HEK293 (cell line): ENCODE measurements around the gene TBX10.

Experiments
- CTCF ChIA-PET: fragments of 350-600 bp; formaldehyde crosslinking; extraction: SDS; loops from one replicate; lab custom pipeline; 2021; ENCODE audit warnings: antibody characterized with exemption; lab: Yijun Ruan, JAX
- POLR2A ChIA-PET: fragments of 300-600 bp; formaldehyde crosslinking; extraction: SDS; loops from one replicate; lab custom pipeline; 2020; ENCODE audit warnings: antibody characterized with exemption, inconsistent platforms; lab: Yijun Ruan, JAX
- H3K27ac ChIP-seq: fragments of 200-500 bp; sonication (Bioruptor generic); 2 replicates; pipeline ENCODE4 v1.5.1; 2014; ENCODE audit warnings: low read depth, low read length, control low read depth, inconsistent platforms; ENCODE audit errors: extremely low read depth
- H3K36me3 ChIP-seq, 2 experiments: fragments of 200-500 bp in 1 of 2; sonication (Bioruptor generic) in 1 of 2; 1 replicate in 1 of 2; 2 replicates in 1 of 2; pipeline ENCODE4 v1.5.1; 2014 to 2017; ENCODE audit warnings: inconsistent platforms in 2 of 2, low read length in 2 of 2; ENCODE audit not compliant: control insufficient read depth in 2 of 2, insufficient read depth in 1 of 2
- H3K4me1 ChIP-seq: fragments of 200-500 bp; sonication (Bioruptor generic); 2 replicates; pipeline ENCODE4 v1.5.1; 2014; ENCODE audit warnings: mild to moderate bottlenecking, low read length, inconsistent platforms; ENCODE audit not compliant: control insufficient read depth, insufficient read depth
- H3K4me3 ChIP-seq: 2 replicates; pipeline ENCODE4 v1.5.1; 2011; ENCODE audit warnings: low read depth, mild to moderate bottlenecking, control low read depth, low read length, moderate library complexity
- H3K9me3 ChIP-seq: fragments of 200-500 bp; sonication (Bioruptor generic); 2 replicates; pipeline ENCODE4 v1.5.1; 2014; ENCODE audit warnings: low read depth, low read length, inconsistent platforms; ENCODE audit not compliant: control insufficient read depth, insufficient read depth
- GLI2 ChIP-seq: fragments of 450-650 bp; formaldehyde crosslinking; IDR thresholded peaks from 2 replicates; pipeline ENCODE4; 2017; ENCODE audit warnings: missing biosample characterization, missing genetic modification characterization, low read depth, borderline replicate concordance
- GLI4 ChIP-seq: fragments of 450-650 bp; formaldehyde crosslinking; IDR thresholded peaks from 2 replicates; pipeline ENCODE4 v1.5.1; 2016; ENCODE audit warnings: missing biosample characterization, missing genetic modification characterization
- KLF10 ChIP-seq: fragments of 450-650 bp; IDR thresholded peaks from 2 replicates; pipeline ENCODE4 v1.5.1; 2018; ENCODE audit warnings: missing biosample characterization, mild to moderate bottlenecking, missing genetic modification characterization
- KLF7 ChIP-seq: fragments of 450-650 bp; formaldehyde crosslinking; IDR thresholded peaks from 2 replicates; pipeline ENCODE4 v1.5.1; 2016; ENCODE audit warnings: missing biosample characterization, missing genetic modification characterization, borderline replicate concordance
- KLF9 ChIP-seq: fragments of 450-650 bp; formaldehyde crosslinking; IDR thresholded peaks from 2 replicates; pipeline ENCODE4 v1.5.1; 2016; ENCODE audit warnings: missing biosample characterization, missing genetic modification characterization, low read depth
- OVOL3 ChIP-seq: fragments of 450-650 bp; formaldehyde crosslinking; IDR thresholded peaks from 2 replicates; pipeline ENCODE4 v1.5.1; 2016; ENCODE audit warnings: missing biosample characterization, missing genetic modification characterization
- SETDB1 ChIP-seq: IDR thresholded peaks from one replicate; pipeline ENCODE4 v1.6.1; 2017; ENCODE audit warnings: mild to moderate bottlenecking, low read length, moderate library complexity, mixed read lengths; ENCODE audit not compliant: insufficient read length
- TCF7L2 ChIP-seq: IDR thresholded peaks from 2 replicates; pipeline ENCODE4 v1.6.1; 2011; ENCODE audit warnings: low read depth, mild to moderate bottlenecking, inconsistent platforms, low read length, moderate library complexity, borderline replicate concordance
- TRIM28 ChIP-seq: IDR thresholded peaks from 2 replicates; pipeline ENCODE4 v1.6.1; 2011; ENCODE audit warnings: low read length, control low read depth, borderline replicate concordance
- WT1 ChIP-seq: fragments of 450-650 bp; formaldehyde crosslinking; IDR thresholded peaks from 2 replicates; pipeline ENCODE4 v1.5.1; 2016; ENCODE audit warnings: missing biosample characterization, missing genetic modification characterization
- ZFHX2 ChIP-seq: fragments of 450-650 bp; formaldehyde crosslinking; conservative IDR thresholded peaks from 2 replicates; pipeline ENCODE4 v1.5.1; 2016; ENCODE audit warnings: missing biosample characterization, missing genetic modification characterization
- ZNF112 ChIP-seq: fragments of 450-650 bp; formaldehyde crosslinking; IDR thresholded peaks from 2 replicates; pipeline ENCODE4 v1.5.0; 2017; ENCODE audit warnings: missing biosample characterization, missing genetic modification characterization
- ZNF157 ChIP-seq: fragments of 450-650 bp; formaldehyde crosslinking; IDR thresholded peaks from 2 replicates; pipeline ENCODE4 v1.5.1; 2016; ENCODE audit warnings: missing biosample characterization, missing genetic modification characterization
- ZNF202 ChIP-seq: fragments of 450-650 bp; formaldehyde crosslinking; IDR thresholded peaks from 2 replicates; pipeline ENCODE4 v1.5.1; 2016; ENCODE audit warnings: missing biosample characterization, missing genetic modification characterization, borderline replicate concordance
- ZNF311 ChIP-seq: fragments of 450-650 bp; formaldehyde crosslinking; IDR thresholded peaks from 2 replicates; pipeline ENCODE4 v1.5.1; 2017; ENCODE audit warnings: missing biosample characterization, missing genetic modification characterization, borderline replicate concordance
- ZNF426 ChIP-seq: fragments of 450-650 bp; formaldehyde crosslinking; IDR thresholded peaks from 2 replicates; pipeline ENCODE4 v1.5.1; 2017; ENCODE audit warnings: missing biosample characterization, missing genetic modification characterization, mild to moderate bottlenecking, inconsistent platforms, moderate library complexity
- ZNF521 ChIP-seq: fragments of 450-650 bp; formaldehyde crosslinking; IDR thresholded peaks from 2 replicates; pipeline ENCODE4 v1.5.1; 2017; ENCODE audit warnings: missing biosample characterization, mild to moderate bottlenecking, missing genetic modification characterization
- ZNF548 ChIP-seq: fragments of 450-650 bp; formaldehyde crosslinking; IDR thresholded peaks from 2 replicates; pipeline ENCODE4 v1.5.1; 2016; ENCODE audit warnings: missing biosample characterization, missing genetic modification characterization
- ZNF549 ChIP-seq: fragments of 450-650 bp; IDR thresholded peaks from 2 replicates; pipeline ENCODE4 v1.5.1; 2018; ENCODE audit warnings: missing biosample characterization, missing genetic modification characterization, mild to moderate bottlenecking, inconsistent platforms, moderate library complexity
- ZNF558 ChIP-seq: fragments of 450-650 bp; formaldehyde crosslinking; IDR thresholded peaks from 2 replicates; pipeline ENCODE4 v1.5.1; 2016; ENCODE audit warnings: missing biosample characterization, missing genetic modification characterization
- ZNF654 ChIP-seq: fragments of 450-650 bp; formaldehyde crosslinking; IDR thresholded peaks from 2 replicates; pipeline ENCODE4 v1.5.1; 2016; ENCODE audit warnings: low read depth, missing biosample characterization, missing genetic modification characterization
- ZNF791 ChIP-seq: fragments of 450-650 bp; formaldehyde crosslinking; IDR thresholded peaks from 2 replicates; pipeline ENCODE4 v1.5.1; 2016; ENCODE audit warnings: missing biosample characterization, missing genetic modification characterization
- TF ChIP-seq, protein P1 (sequence below): fragments of 450-650 bp; formaldehyde crosslinking; IDR thresholded peaks from 2 replicates; pipeline ENCODE4 v1.5.1; 2016; ENCODE audit warnings: missing biosample characterization, missing genetic modification characterization, borderline replicate concordance
- TF ChIP-seq, protein P2 (sequence below): fragments of 450-650 bp; formaldehyde crosslinking; IDR thresholded peaks from 2 replicates; pipeline ENCODE4 v1.5.1; 2016; ENCODE audit warnings: missing biosample characterization, missing genetic modification characterization

Gene TBX10

DNA sequence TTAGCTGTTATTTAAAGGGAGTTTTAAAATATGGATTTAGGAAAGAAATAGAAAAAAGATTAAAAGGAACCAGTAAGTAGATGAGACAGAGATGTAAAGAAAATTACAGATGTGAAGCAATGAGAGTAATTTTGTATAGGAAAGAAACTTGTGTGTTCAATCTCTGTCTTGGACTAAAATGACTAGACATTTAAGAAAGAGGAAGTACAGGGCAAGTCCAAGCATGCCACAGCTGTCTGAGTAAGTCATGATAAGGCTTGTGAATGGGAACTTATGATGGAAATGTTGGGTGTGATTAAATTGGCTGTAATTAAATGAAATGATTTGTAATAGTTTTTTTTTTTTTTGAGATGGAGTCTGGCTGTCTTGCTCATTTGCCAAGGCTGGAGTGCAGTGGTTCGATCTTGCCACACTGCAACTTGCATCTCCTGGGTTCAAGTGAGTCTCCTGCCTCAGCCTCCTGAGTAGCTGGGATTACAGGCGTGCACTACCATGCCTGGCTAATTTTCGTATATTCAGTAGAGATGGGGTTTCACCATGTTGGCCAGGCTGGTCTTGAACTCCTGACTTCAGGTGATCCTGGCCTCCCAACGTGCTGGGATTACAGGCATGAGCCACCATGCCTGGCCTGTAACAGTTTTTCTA is 16.8 kb upstream of the TBX10 start:
- ChIA-PET CTCF (interaction anchor here (0.6 to 1.3 kb wide), 7 partner anchors 9 to 413 kb away, joined by 3 read pairs; no protein-coding TSS in a partner anchor), POLR2A (no interaction called here)
- no peak overlapping the region for H3K4me3 ChIP-seq
- H3K27ac ChIP-seq = no peak overlapping the region
- no peaks in the 10 kb centered on the region for H3K9me3 ChIP-seq
- no peaks in the 10 kb centered on the region for H3K36me3 ChIP-seq
- no peaks in the 10 kb centered on the region for H3K4me1 ChIP-seq
- TF ChIP-seq TRIM28 (peak; percentile 96), ZNF549 (tag by site-specific recombination) (peak; percentile 63; the same call in 1 of the 2 replicates), ZNF558 (tag by site-specific recombination) (0 out of 2 replicates have a peak, but pooled peaks have one; percentile 39), ZNF654 (no peak), SETDB1 (peak; percentile 98)

DNA sequence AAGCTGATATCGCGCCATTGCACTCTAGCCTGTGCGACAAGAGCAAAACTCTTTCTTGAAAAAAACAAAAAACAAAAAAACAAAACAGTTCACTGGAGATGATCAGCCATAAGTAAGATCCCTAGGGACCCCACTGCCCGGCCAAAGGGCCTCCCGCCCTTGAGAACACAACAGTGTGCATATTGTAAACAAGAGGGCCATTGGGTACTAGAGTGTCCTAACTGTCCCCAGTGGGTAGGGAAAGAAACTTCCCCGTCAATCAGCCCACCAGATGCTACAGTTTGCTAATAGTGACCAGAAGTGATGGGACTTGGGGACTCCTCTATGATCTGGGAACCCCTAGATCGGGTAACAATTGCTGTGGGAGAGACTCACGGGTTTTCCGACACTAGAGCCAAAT is 14.7 kb upstream of the TBX10 start:
- TF ChIP-seq ZNF548 (tag by site-specific recombination) = no peak
- TF ChIP-seq, protein P1, sequence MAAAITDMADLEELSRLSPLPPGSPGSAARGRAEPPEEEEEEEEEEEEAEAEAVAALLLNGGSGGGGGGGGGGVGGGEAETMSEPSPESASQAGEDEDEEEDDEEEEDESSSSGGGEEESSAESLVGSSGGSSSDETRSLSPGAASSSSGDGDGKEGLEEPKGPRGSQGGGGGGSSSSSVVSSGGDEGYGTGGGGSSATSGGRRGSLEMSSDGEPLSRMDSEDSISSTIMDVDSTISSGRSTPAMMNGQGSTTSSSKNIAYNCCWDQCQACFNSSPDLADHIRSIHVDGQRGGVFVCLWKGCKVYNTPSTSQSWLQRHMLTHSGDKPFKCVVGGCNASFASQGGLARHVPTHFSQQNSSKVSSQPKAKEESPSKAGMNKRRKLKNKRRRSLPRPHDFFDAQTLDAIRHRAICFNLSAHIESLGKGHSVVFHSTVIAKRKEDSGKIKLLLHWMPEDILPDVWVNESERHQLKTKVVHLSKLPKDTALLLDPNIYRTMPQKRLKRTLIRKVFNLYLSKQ (tag by site-specific recombination) = no peak
- no peak for TF ChIP-seq ZNF426 (tag by site-specific recombination)
- no peak for TF ChIP-seq GLI4 (tag by site-specific recombination)
- TF ChIP-seq WT1 (tag by site-specific recombination) = no peak
- no peak for TF ChIP-seq TCF7L2
- no peak for TF ChIP-seq ZNF157 (tag by site-specific recombination)
- TF ChIP-seq, protein P2, sequence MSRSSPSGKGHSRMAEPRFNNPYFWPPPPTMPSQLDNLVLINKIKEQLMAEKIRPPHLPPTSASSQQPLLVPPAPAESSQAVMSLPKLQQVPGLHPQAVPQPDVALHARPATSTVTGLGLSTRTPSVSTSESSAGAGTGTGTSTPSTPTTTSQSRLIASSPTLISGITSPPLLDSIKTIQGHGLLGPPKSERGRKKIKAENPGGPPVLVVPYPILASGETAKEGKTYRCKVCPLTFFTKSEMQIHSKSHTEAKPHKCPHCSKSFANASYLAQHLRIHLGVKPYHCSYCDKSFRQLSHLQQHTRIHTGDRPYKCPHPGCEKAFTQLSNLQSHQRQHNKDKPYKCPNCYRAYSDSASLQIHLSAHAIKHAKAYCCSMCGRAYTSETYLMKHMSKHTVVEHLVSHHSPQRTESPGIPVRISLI (tag by site-specific recombination) = no peak
- TF ChIP-seq KLF10 (tag by site-specific recombination) = no peak
- TF ChIP-seq ZNF791 (tag by site-specific recombination) = no peak
- TF ChIP-seq ZNF311 (tag by site-specific recombination) = no peak
- TF ChIP-seq KLF9 = no peak
- TF ChIP-seq ZNF202 = no peak
- no peak for TF ChIP-seq ZFHX2 (tag by site-specific recombination)
- TF ChIP-seq GLI2 (tag by site-specific recombination) = no peak
- TF ChIP-seq ZNF112 (tag by site-specific recombination) = no peak
- no peak for TF ChIP-seq ZNF521
- TF ChIP-seq OVOL3 = no peak
- no peak for TF ChIP-seq KLF7 (tag by site-specific recombination)
- no peaks in the 10 kb centered on the region for H3K36me3 ChIP-seq
- H3K27ac ChIP-seq = no peak overlapping the region
- POLR2A ChIA-PET = no interaction called here
- H3K4me1 ChIP-seq = no peaks in the 10 kb centered on the region
- H3K9me3 ChIP-seq = no peaks in the 10 kb centered on the region
- CTCF ChIA-PET = no interaction called here
- H3K4me3 ChIP-seq = no peak overlapping the region
